ENCODE measurements around the gene MEN1. TPM values are rescaled to one million over a fixed set of nuclear protein-coding genes. Genes with fewer than 3 reads are reported as not detected.

Gene MEN1
- total and polyA plus RNA-seq, 2 of the 13 experiments (the other 11 are each of a cell fraction or from before 2014, with no cell fraction given): 20.5 to 27.3 TPM

GRCh38 chr11:64810271-64810890, at the start of gene MEN1 (continued):
- TF ChIP-seq ZNF24 (IDR thresholded peaks at IDR 0.05): no peak
- TF ChIP-seq FOXA3 (CRISPR knock-in tag; IDR thresholded peaks at IDR 0.05): peak; percentile 5; the same call in 1 of the 2 replicates
- TF ChIP-seq SIX4 (CRISPR knock-in tag; IDR thresholded peaks at IDR 0.05): no peak; the same call in 1 of the 2 replicates
- TF ChIP-seq ZNF776 (CRISPR knock-in tag; IDR thresholded peaks at IDR 0.05): no peak
- no peak for TF ChIP-seq IRX3 (CRISPR knock-in tag; IDR thresholded peaks at IDR 0.05; ENCODE audit: borderline replicate concordance, low read depth)
- TF ChIP-seq ZBTB7B (CRISPR knock-in tag; IDR thresholded peaks at IDR 0.05): peak; percentile 76; the same call in 1 of the 2 replicates
- no peak; the same call in 1 of the 2 replicates for TF ChIP-seq ARNTL (CRISPR knock-in tag; IDR thresholded peaks at IDR 0.05)
- no peak for TF ChIP-seq BRCA1 (CRISPR knock-in tag; IDR thresholded peaks at IDR 0.05)
- TF ChIP-seq PAWR (CRISPR knock-in tag; IDR thresholded peaks at IDR 0.05; ENCODE audit: borderline replicate concordance): no peak
- peak; percentile 54; the same call in 1 of the 2 replicates for TF ChIP-seq ZNF547 (CRISPR knock-in tag; IDR thresholded peaks at IDR 0.05)
- TF ChIP-seq CSRNP2 (CRISPR knock-in tag; conservative IDR thresholded peaks at IDR 0.05; ENCODE audit: low read depth): no peak
- no peak for TF ChIP-seq MAFF (IDR thresholded peaks at IDR 0.05; ENCODE audit: low read depth, low read length)
- no peak for TF ChIP-seq JUN (CRISPR knock-in tag; IDR thresholded peaks at IDR 0.05)
- peak; percentile 90 for TF ChIP-seq MIER3 (CRISPR knock-in tag; IDR thresholded peaks at IDR 0.05; ENCODE audit: borderline replicate concordance)
- TF ChIP-seq ZNF768 (CRISPR knock-in tag; IDR thresholded peaks at IDR 0.05): no peak
- TF ChIP-seq NAIF1 (CRISPR knock-in tag; IDR thresholded peaks at IDR 0.05; ENCODE audit: borderline replicate concordance): peak; percentile 64; the same call in 1 of the 2 replicates
- TF ChIP-seq STAT6 (CRISPR knock-in tag; IDR thresholded peaks at IDR 0.05; ENCODE audit: borderline replicate concordance): no peak
- TF ChIP-seq MEIS2 (CRISPR knock-in tag; IDR thresholded peaks at IDR 0.05): peak; percentile 69; the same call in 1 of the 2 replicates
- no peak for TF ChIP-seq ZSCAN22 (CRISPR knock-in tag; IDR thresholded peaks at IDR 0.05)
- TF ChIP-seq ZNF264 (CRISPR knock-in tag; IDR thresholded peaks at IDR 0.05): no peak
- peak; percentile 34 for TF ChIP-seq JARID2 (CRISPR knock-in tag; IDR thresholded peaks at IDR 0.05; ENCODE audit: insufficient replicate concordance)
- TF ChIP-seq ZSCAN20 (CRISPR knock-in tag; IDR thresholded peaks at IDR 0.05; ENCODE audit: borderline replicate concordance): no peak
- no peak for TF ChIP-seq REXO4 (CRISPR knock-in tag; IDR thresholded peaks at IDR 0.05; ENCODE audit: borderline replicate concordance)
- TF ChIP-seq SNAPC2 (CRISPR knock-in tag; IDR thresholded peaks at IDR 0.05): no peak
- no peak for TF ChIP-seq ZFP37 (CRISPR knock-in tag; IDR thresholded peaks at IDR 0.05; ENCODE audit: borderline replicate concordance)
- no peak for TF ChIP-seq ZNF576 (CRISPR knock-in tag; IDR thresholded peaks at IDR 0.05)
- no peak for TF ChIP-seq AKAP8 (CRISPR knock-in tag; IDR thresholded peaks at IDR 0.05)

Measured in HepG2 (cell line).